HG02759 (cell line): Measurements from ENCODE around the gene TAF15.

ENCODE experiments used
- ATAC-seq: cut with Tn5 transposase; IDR thresholded peaks from one replicate; pipeline ENCODE4 v1.9.1; 2021; ENCODE audit warnings: mild to moderate bottlenecking, moderate library complexity; ENCODE audit not compliant: unreplicated experiment

The TAF15 gene

GRCh38 chr17:35817196-35817595, 7.9 kb downstream of the TAF15 start:
- ATAC-seq: no peak

- ATAC-seq: no peak
Observed at GRCh38 chr17:35819455-35819854, 10.2 kb downstream of the TAF15 start.

GRCh38 chr17:35821308-35821707, 12.0 kb downstream of the TAF15 start:
- no peak for ATAC-seq

GRCh38 chr17:35825206-35825605, 15.9 kb downstream of the TAF15 start:
- no peak for ATAC-seq

GRCh38 chr17:35841101-35841500, 31.8 kb downstream of the TAF15 start:
- ATAC-seq: no peak

- ATAC-seq: no peak
Observed at GRCh38 chr17:35841505-35841904, 32.2 kb downstream of the TAF15 start.

GRCh38 chr17:35842239-35842638, 33.0 kb downstream of the TAF15 start:
- ATAC-seq: no peak

GRCh38 chr17:35843698-35844097, 34.4 kb downstream of the TAF15 start:
- no peak for ATAC-seq

- ATAC-seq: no peak
Observed at GRCh38 chr17:35844547-35844946, 35.3 kb downstream of the TAF15 start.

- no peak for ATAC-seq
Observed at GRCh38 chr17:35846055-35846809, 36.9 kb downstream of the TAF15 start.

GRCh38 chr17:35847006-35847405, 37.7 kb downstream of the TAF15 start:
- ATAC-seq: no peak

- no peak for ATAC-seq
Observed at GRCh38 chr17:35847633-35848373, 38.5 kb downstream of the TAF15 start.

GRCh38 chr17:35849469-35850348, 40.4 kb downstream of the TAF15 start:
- ATAC-seq: no peak

- ATAC-seq: no peak
Observed at GRCh38 chr17:35855965-35856364, 46.7 kb downstream of the TAF15 start.

GRCh38 chr17:35856603-35857002, 47.3 kb downstream of the TAF15 start:
- ATAC-seq: no peak

- no peak for ATAC-seq
Observed at GRCh38 chr17:35864853-35865252, 55.6 kb downstream of the TAF15 start.

GRCh38 chr17:35865412-35866340, 56.4 kb downstream of the TAF15 start:
- no peak for ATAC-seq

- no peak for ATAC-seq
Observed at GRCh38 chr17:35866341-35866950, 57.2 kb downstream of the TAF15 start.

- ATAC-seq: no peak
Observed at GRCh38 chr17:35867574-35867973, 58.3 kb downstream of the TAF15 start.

GRCh38 chr17:35868737-35869136, 59.5 kb downstream of the TAF15 start, which contains the start of gene HEATR9:
Gene HEATR9 (minus strand): TSS chr17:35868891. CDS start chr17:35868742, 149 bp downstream.
- no peak for ATAC-seq
